ENCODE data around the gene ROBO2. TPM values are rescaled to one million over a fixed set of nuclear protein-coding genes. Genes with fewer than 3 reads are reported as not detected.
A peak's percentile ranks its signal among the peaks of the same experiment; 100 is the strongest.

The ROBO2 gene
- total and polyA plus RNA-seq, 4 donors = 0.30 to 72.4 (median 3.3) TPM

DNA sequence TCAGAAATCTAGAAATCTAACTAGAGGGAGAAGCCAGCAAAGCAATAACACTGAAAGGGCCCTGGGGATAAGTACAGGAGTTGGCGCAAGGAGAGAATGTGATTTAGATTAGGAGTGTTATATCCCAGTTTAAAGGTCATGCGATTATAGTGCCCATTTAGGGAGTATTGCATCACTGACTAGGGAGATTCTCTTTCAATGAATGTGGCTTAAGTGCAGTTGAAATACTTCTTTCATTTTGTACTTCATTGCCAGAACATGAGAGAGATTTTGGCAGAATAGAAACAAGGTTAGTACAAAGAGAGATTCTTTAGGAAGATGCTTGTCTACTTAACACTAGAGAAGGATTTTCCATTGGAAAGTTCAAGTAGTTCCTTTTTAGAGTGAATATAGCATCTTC is 13.9 kb downstream of the ROBO2 start:
- ATAC-seq (ENCODE audit: insufficient read depth, low FRiP score) (no peak), DNase-seq (peak in 2 of 3 donors; percentile 47 to 63)
- Histone ChIP-seq H3K4me3 (no peak overlapping the region), H3K4me1 (ENCODE audit: control insufficient read depth in 5 of 5, insufficient read depth in 5 of 5, low read length in 5 of 5) (peaks cover 0 to 21% (median 0%) of the 10 kb centered on the region in 5 donors), H3K27me3 (ENCODE audit: control insufficient read depth in 3 of 3, insufficient read depth in 3 of 3, low read length in 2 of 3) (no peaks in the 10 kb centered on the region), H3K9me3 (ENCODE audit: control insufficient read depth in 4 of 4, insufficient read depth in 3 of 4, low read length in 3 of 4) (no peaks in the 10 kb centered on the region), H3K36me3 (ENCODE audit: control insufficient read depth in 4 of 4, insufficient read depth in 4 of 4, low read length in 4 of 4) (no peaks in the 10 kb centered on the region), H3K9ac (ENCODE audit: insufficient read depth in 1 of 2, low read length in 2 of 2) (no peak overlapping the region), H3K27ac (ENCODE audit: low read depth in 1 of 2, low read length in 1 of 2) (no peak overlapping the region)
- 81 to 86% methylated on average over 2 of the region's 2 CpGs for WGBS, 2 donors
- no peak for TF ChIP-seq CTCF (IDR thresholded peaks at IDR 0.05; ENCODE audit: control extremely low read depth, extremely low read depth)

- Histone ChIP-seq H3K4me1 (ENCODE audit: control insufficient read depth in 5 of 5, insufficient read depth in 5 of 5, low read length in 5 of 5) (peaks cover 0 to 21% (median 0%) of the 10 kb centered on the region in 5 donors), H3K9ac (ENCODE audit: insufficient read depth in 1 of 2, low read length in 2 of 2) (no peak overlapping the region), H3K27me3 (ENCODE audit: control insufficient read depth in 3 of 3, insufficient read depth in 3 of 3, low read length in 2 of 3) (no peaks in the 10 kb centered on the region), H3K27ac (ENCODE audit: low read depth in 1 of 2, low read length in 1 of 2) (no peak overlapping the region), H3K36me3 (ENCODE audit: control insufficient read depth in 4 of 4, insufficient read depth in 4 of 4, low read length in 4 of 4) (peaks cover 0 to 3% (median under 1%) of the 10 kb centered on the region in 4 donors), H3K4me3 (no peak overlapping the region), H3K9me3 (ENCODE audit: control insufficient read depth in 4 of 4, insufficient read depth in 3 of 4, low read length in 3 of 4) (peaks cover 0 to 1% (median 0%) of the 10 kb centered on the region in 4 donors)
- ATAC-seq (ENCODE audit: insufficient read depth, low FRiP score) (no peak), DNase-seq (no peak)
- WGBS, 2 donors = 61 to 80% methylated on average over 4 of the region's 4 CpGs
- TF ChIP-seq CTCF (IDR thresholded peaks at IDR 0.05; ENCODE audit: control extremely low read depth, extremely low read depth) = no peak
These were observed 16.0 kb downstream of the ROBO2 start for GRCh38 chr3:77055841-77056341.

- WGBS, 2 donors = 93 to 94% methylated on average over 1 of the region's 1 CpG
- no peaks in the 10 kb centered on the region for H3K4me1 ChIP-seq (ENCODE audit: control insufficient read depth in 5 of 5, insufficient read depth in 5 of 5, low read length in 5 of 5)
- ATAC-seq (ENCODE audit: insufficient read depth, low FRiP score) (no peak), DNase-seq (no peak)
- H3K36me3 ChIP-seq (ENCODE audit: control insufficient read depth in 4 of 4, insufficient read depth in 4 of 4, low read length in 4 of 4) = peaks cover 0 to 13% (median 1%) of the 10 kb centered on the region in 4 donors
- TF ChIP-seq CTCF (IDR thresholded peaks at IDR 0.05; ENCODE audit: control extremely low read depth, extremely low read depth) = no peak
- peaks cover 2 to 16% (median 8%) of the 10 kb centered on the region in 4 donors for H3K9me3 ChIP-seq (ENCODE audit: control insufficient read depth in 4 of 4, insufficient read depth in 3 of 4, low read length in 3 of 4)
- no peaks in the 10 kb centered on the region for H3K27me3 ChIP-seq (ENCODE audit: control insufficient read depth in 3 of 3, insufficient read depth in 3 of 3, low read length in 2 of 3)
- no peak overlapping the region for H3K4me3 ChIP-seq
- no peak overlapping the region for H3K27ac ChIP-seq (ENCODE audit: low read depth in 1 of 2, low read length in 1 of 2)
- H3K9ac ChIP-seq (ENCODE audit: insufficient read depth in 1 of 2, low read length in 2 of 2) = no peak overlapping the region
These were observed 19.5 kb downstream of the ROBO2 start for GRCh38 chr3:77059354-77059753.

- TF ChIP-seq CTCF (IDR thresholded peaks at IDR 0.05; ENCODE audit: control extremely low read depth, extremely low read depth) = no peak
- ATAC-seq (ENCODE audit: insufficient read depth, low FRiP score) (no peak), DNase-seq (no peak)
These were observed 23.5 kb downstream of the ROBO2 start for GRCh38 chr3:77063423-77063822.

More at GRCh38 chr3:77063423-77063822, 23.5 kb downstream of the ROBO2 start:
- H3K9me3 ChIP-seq (ENCODE audit: control insufficient read depth in 4 of 4, insufficient read depth in 3 of 4, low read length in 3 of 4) = peaks cover 2 to 16% (median 8%) of the 10 kb centered on the region in 4 donors
- peaks cover 0 to 4% (median 0%) of the 10 kb centered on the region in 5 donors for H3K4me1 ChIP-seq (ENCODE audit: control insufficient read depth in 5 of 5, insufficient read depth in 5 of 5, low read length in 5 of 5)
- no peak overlapping the region for H3K4me3 ChIP-seq
- H3K36me3 ChIP-seq (ENCODE audit: control insufficient read depth in 4 of 4, insufficient read depth in 4 of 4, low read length in 4 of 4) = peaks cover 0 to 13% (median 1%) of the 10 kb centered on the region in 4 donors
- no peak overlapping the region for H3K9ac ChIP-seq (ENCODE audit: insufficient read depth in 1 of 2, low read length in 2 of 2)
- H3K27ac ChIP-seq (ENCODE audit: low read depth in 1 of 2, low read length in 1 of 2) = no peak overlapping the region
- H3K27me3 ChIP-seq (ENCODE audit: control insufficient read depth in 3 of 3, insufficient read depth in 3 of 3, low read length in 2 of 3) = no peaks in the 10 kb centered on the region
- 81% methylated on average over 5 of the region's 5 CpGs for WGBS, 2 donors
